Activated CD8-positive, alpha-beta memory T cell treated with anti-CD3 and anti-CD28 coated beads for 48 hours (primary cell): ENCODE data around the gene ZNF695.
"Not testable (repeated sequence)": the region's sequence is repeated elsewhere in the genome, so short reads cannot be mapped to it uniquely, and the experiment has no call there.

Source experiments
- DNase-seq, 3 experiments: peaks; one replicate each; pipeline ENCODE4 v3.0.0-alpha.2; 2020; ENCODE audit warnings: low read depth in 2 of 3, low spot score in 2 of 3

The ZNF695 gene

DNA sequence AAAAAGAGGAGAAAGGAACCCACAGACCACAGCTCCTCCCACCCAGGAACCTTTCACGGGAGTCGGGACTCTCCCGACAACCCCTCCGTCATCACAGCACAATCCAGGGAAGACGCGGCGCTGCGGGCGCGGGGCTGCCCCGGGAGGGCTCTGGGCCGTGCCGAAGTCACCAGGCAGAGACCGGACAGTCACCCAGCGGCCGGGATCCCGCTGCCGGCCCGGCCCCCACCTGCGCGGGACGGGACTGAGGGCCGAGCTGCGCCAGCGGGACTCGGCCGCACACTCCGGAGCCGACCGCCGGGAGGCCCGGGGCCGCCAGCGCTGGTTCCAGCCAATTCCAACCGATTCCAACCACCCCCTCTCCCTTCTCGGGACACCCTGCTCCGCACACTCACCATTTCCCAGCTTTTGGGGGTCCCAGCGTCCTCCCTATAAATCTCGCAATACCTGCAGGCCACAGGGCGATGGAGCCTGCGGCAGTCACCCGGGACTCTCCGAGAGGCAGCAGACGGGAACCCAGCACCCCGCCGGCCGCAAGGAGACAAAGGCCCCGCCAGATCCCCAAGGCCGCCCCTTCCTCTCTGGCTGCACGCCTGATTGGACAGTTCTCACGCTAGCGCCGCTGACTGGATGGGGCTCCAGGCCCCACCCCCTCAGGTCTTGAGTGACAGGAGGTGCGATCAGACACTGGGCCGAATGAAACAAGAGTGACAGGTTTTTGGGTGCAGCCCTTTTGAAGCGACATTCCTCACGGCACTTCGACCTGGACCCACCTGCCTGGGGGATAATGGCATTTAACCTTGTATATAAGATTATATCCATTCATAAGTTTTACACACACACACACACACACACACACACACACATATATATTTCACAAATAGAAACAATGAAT lies at the start of gene ZNF695:
TSS of gene ZNF695 (minus strand) at position 547 of the 895 bp plus-strand sequence. CDS start at position 398, 149 bp downstream.
- peak; percentile 8 to 39 (median 27) for DNase-seq

GRCh38 chr1:247056071-247056470 lies 48.2 kb upstream of the ZNF695 start:
- no peak for DNase-seq

GRCh38 chr1:247054992-247055415 lies 47.1 kb upstream of the ZNF695 start:
- no peak for DNase-seq

- no peak for DNase-seq
Measured at GRCh38 chr1:247047702-247048101, 39.8 kb upstream of the ZNF695 start.

GRCh38 chr1:247047260-247047659 lies 39.4 kb upstream of the ZNF695 start:
- no peak for DNase-seq

GRCh38 chr1:247043406-247043805 lies 35.5 kb upstream of the ZNF695 start:
- DNase-seq = no peak

DNA sequence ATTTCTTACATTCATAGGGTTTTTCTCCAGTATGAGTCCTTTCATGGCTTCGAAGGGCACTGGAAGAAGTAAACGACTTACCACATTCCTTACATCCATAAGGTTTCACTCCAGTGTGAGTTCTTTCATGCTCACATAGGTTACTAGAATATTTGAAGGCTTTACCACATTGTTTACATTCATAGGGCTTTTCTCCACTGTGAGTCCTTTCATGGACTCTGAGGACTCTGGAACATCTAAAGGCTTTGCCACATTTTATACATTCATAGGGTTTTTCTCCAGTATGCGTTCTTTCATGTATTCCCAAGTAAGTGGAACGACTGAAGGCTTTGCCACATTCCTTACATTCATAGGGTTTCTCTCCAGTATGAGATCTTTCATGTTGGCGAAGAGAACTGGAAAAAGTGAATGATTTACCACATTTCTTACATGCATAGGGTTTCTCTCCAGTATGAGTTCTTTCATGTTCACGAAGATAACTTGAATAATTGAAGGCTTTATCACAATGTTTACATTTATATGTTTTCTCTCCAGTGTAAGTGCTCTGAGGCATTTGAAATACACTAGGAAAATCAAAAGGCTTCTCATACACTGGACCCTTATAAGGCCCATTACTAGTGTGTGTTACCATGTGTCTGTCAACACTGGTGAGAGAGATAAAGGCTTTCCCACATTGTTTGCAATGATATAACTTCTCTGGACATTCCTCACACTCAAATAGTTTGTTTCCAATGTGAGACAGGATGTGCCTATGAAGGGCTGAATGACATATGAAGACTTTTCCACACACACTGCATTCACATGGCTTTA lies 29.9 kb upstream of the ZNF695 start:
- DNase-seq = no peak

DNA sequence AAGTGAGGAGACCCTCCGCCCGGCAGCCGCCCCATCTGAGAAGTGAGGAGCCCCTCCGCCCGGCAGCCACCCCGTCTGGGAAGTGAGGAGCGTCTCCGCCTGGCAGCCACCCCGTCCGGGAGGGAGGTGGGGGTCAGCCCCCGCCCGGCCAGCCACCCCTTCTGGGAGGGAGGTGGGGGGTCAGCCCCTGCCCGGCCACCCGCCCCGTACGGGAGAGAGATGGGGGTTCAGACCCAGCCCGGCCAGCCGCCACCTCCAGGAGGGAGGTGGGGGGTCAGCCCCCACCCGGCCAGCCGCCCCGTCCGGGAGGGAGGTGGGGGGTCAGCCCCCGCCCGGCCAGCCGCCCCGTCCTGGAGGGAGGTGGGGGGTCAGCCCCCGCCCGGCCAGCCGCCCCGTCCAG lies 24.4 kb upstream of the ZNF695 start:
- not testable (repeated sequence) for DNase-seq

GRCh38 chr1:247024658-247025057 lies 16.8 kb upstream of the ZNF695 start:
- DNase-seq = not testable (repeated sequence)

- DNase-seq = no peak
Measured at GRCh38 chr1:247013391-247013790, 5.5 kb upstream of the ZNF695 start.

DNA sequence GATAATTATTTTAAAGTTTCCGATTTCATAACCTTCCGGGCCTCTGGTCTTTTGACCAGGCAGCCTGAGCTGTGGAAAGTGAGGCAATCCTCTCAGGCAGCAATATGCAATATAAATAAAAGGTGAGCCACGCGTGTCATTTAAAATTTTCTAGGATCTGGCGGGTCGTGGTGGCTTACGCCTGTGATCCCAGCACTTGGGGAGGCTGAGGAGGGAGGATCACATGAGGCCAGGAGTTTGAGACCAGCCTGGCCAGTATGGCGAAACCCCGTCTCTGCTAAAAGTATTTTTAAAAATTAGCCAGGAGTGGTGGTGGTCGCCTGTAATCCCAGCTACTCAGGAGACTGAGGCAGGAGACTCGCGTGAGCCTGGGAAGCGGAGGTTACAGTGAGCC lies 546 bp upstream of the ZNF695 start:
- no peak for DNase-seq

DNA sequence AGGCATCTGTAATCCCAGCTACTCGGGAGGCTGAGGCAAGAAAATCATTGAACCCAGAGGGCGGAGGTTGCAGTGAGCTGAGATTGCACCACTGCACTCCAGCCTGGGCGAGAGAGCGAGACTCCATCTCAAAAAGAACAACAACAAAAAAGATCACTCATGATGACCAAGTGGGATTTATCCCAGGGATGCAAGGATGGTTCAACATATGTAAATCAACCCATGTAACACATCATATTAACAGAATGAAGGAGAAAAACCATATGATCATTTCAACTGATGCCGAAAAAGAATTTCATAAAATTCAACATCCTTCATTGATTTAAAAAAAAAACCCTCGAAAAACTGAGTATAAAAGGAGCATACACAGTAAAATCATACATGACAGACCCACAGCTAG lies 3.8 kb downstream of the ZNF695 start:
- DNase-seq = not testable (repeated sequence)

- DNase-seq = no peak
Measured at GRCh38 chr1:246989901-246990300, 18.0 kb downstream of the ZNF695 start.

DNA sequence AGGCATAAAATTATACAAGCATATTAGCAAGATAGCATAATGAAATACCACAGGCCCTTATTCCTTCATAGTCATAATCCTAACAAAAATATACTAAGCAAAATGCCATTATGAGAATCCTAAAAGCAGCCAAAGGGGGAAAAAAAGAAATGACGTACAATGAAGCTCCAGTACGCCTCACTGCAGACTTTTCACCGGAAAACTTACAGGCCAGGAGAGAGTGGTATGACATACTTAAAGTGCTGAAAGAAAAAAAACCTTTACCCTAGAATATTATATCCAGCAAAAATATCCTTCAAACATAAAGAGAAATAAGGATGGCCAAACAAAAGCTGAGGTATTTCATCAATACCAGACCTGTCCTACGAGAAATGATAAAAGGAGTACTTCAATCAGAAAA lies 19.5 kb downstream of the ZNF695 start:
- DNase-seq = no peak

DNA sequence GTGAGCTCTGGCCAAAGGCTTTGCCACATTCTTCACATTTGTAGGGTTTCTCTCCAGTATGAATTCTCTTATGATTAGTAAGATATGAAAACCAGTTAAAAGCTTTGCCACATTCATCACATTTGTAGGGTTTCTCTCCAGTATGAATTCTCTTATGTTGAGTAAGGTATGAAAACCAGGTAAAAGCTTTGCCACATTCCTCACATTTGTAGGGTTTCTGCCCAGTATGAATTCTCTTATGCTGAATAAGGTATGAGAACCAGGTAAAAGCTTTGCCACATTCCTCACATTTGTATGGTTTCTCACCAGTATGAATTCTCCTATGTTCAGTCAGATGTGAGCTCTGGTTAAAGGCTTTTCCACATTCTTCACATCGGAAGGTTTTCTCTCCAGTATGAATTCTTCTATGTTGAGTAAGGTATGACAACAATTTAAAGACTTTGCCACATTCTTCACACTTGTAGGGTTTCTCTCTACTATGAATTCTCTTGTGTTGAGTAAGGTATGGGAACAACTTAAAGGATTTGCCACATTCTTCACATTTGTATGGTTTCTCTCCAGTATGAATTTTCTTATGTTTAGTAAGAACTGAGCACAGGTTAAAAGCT lies 20.7 kb downstream of the ZNF695 start:
- DNase-seq = no peak

DNA sequence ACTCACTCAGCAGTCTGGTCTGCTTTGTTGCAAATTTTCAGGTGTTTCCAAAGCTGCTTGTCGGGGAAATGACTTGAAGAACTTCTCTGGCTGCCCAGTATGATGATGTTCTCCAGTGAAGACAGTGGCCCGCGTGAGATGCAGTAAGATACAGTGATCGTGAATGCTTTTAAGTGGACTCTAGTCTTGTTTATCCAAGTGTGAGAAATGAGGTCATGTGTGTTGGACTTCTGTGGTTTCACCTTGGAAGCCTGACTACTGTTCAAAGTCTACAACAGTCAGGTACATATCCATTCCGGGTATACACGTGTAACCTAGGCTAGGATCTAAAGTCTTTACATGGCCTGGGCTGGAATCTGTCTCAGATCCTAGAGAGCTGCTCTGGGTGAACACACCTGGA lies 29.1 kb downstream of the ZNF695 start:
- DNase-seq = no peak

DNA sequence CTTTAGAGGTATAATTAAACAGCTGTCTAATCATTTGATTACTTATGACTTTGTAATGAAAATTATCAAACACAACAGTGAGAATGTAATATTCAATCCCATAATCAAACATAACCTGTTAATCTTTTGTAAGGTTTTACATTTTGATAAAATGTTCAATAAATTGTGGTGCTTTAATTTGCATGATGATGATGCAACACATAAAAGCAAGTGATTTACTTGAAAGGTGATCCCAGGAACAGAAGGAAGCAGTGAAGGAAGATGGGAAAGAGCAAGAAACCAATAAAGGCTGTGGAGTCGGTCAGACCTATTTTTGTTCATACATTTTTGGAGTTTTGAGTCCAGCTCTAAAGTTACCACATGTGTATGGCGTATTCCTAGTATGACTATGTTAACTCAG lies 29.6 kb downstream of the ZNF695 start:
- no peak for DNase-seq

- no peak for DNase-seq
Measured at GRCh38 chr1:246971969-246972368, 35.9 kb downstream of the ZNF695 start.

- peak in 2 of 3 experiments; percentile 8 for DNase-seq
Measured at GRCh38 chr1:246971090-246971721, 36.7 kb downstream of the ZNF695 start.

GRCh38 chr1:246969621-246970020 lies 38.2 kb downstream of the ZNF695 start:
- no peak for DNase-seq

GRCh38 chr1:246966502-246966901 lies 41.4 kb downstream of the ZNF695 start:
- DNase-seq = no peak
